K562 (cell line): ENCODE data around the gene TBRG4. TPM values are rescaled to one million over a fixed set of nuclear protein-coding genes. Genes with fewer than 3 reads are reported as not detected.

Source experiments
- ADNP ChIP-seq: fragments of 200-800 bp; sonication (Bioruptor generic); IDR thresholded peaks from 2 replicates; pipeline ENCODE4 v1.6.1; 2016; ENCODE audit warnings: missing genetic modification characterization, missing compliant biosample characterization
- BCLAF1 ChIP-seq, 2 experiments: fragments of 450-650 bp in 1 of 2; IDR thresholded peaks; 2 replicates each; pipeline ENCODE4 v1.6.1; 2011 to 2017; ENCODE audit warnings: low read depth in 2 of 2, antibody characterized with exemption in 1 of 2, borderline replicate concordance in 1 of 2, low read length in 1 of 2, mild to moderate bottlenecking in 1 of 2, mixed read lengths in 1 of 2; ENCODE audit not compliant: control insufficient read depth in 1 of 2
- HDAC3 ChIP-seq: fragments of 450-650 bp; IDR thresholded peaks from 2 replicates; pipeline ENCODE4 v1.6.1; 2018; ENCODE audit warnings: borderline replicate concordance, mild to moderate bottlenecking, moderate library complexity; ENCODE audit not compliant: partially characterized antibody
- KLF16 ChIP-seq: IDR thresholded peaks from 2 replicates; pipeline ENCODE4 v1.6.1; 2016; ENCODE audit warnings: antibody characterized with exemption
- NCOA1 ChIP-seq: fragments of 450-650 bp; IDR thresholded peaks from 2 replicates; pipeline ENCODE4 v1.6.1; 2016; ENCODE audit warnings: low read depth
- SIX5 ChIP-seq, 2 experiments: IDR thresholded peaks; 2 replicates each; pipeline ENCODE4 v1.6.1; 2011; ENCODE audit warnings: low read length in 2 of 2, borderline replicate concordance in 1 of 2, low read depth in 1 of 2, mild to moderate bottlenecking in 1 of 2, moderate library complexity in 1 of 2; ENCODE audit not compliant: insufficient read depth in 1 of 2
- ZC3H8 ChIP-seq: fragments of 450-650 bp; IDR thresholded peaks from 2 replicates; pipeline ENCODE4 v1.6.1; 2017
- polyA plus RNA-seq, 8 experiments: library from polyadenylated mRNA; depleted of rRNA in 4 of 8; stranded (reverse) in 5 of 8; unstranded in 3 of 8; fragments of >200 nt; fragmentation: Nextera tagmentation in 2 of 8; fragmentation: Illumina TruSeq in 1 of 8; extraction: Ambion mirVana in 2 of 8; extraction: Trizol in 1 of 8; gene quantifications; 2 replicates each; pipeline versions ENCODE4 v1.2.1 to v1.2.3, GENCODE V29; 2011 to 2014; ENCODE audit warnings: inconsistent platforms in 1 of 8, missing spikeins in 1 of 8
- total RNA-seq, 7 experiments: library from RNA; depleted of rRNA in 6 of 7; stranded (reverse); fragments of >200 nt in 6 of 7; fragmentation: Illumina TruSeq in 2 of 7; extraction: Trizol in 2 of 7; gene quantifications; 2 replicates each; pipeline versions ENCODE4 v1.2.1 to v1.2.3, GENCODE V29; 2011 to 2021; ENCODE audit warnings: low replicate concordance in 1 of 7
- TF ChIP-seq, protein P1 (sequence below): IDR thresholded peaks from 2 replicates; pipeline ENCODE4 v1.6.1; 2011; ENCODE audit warnings: borderline replicate concordance, low read depth, mild to moderate bottlenecking, moderate library complexity, low read length; ENCODE audit not compliant: insufficient read depth, poor library complexity, severe bottlenecking
- TF ChIP-seq, protein P2 (sequence below): sonication (generic); formaldehyde crosslinking; IDR thresholded peaks from 2 replicates; pipeline ENCODE4 v1.8.1; 2023; ENCODE audit warnings: mild to moderate bottlenecking, missing genetic modification reagents, moderate library complexity
- TF ChIP-seq, protein P3 (sequence below), 2 experiments: fragments of 450-650 bp; formaldehyde crosslinking in 1 of 2; IDR thresholded peaks; 2 replicates each; pipeline versions ENCODE4 v1.4.0 to v1.6.1; 2014 to 2020; ENCODE audit warnings: mild to moderate bottlenecking in 2 of 2, borderline replicate concordance in 1 of 2, low read depth in 1 of 2

The TBRG4 gene
- total and polyA plus RNA-seq, 9 of the 15 experiments (the other 6 are each of a cell fraction or from before 2014, with no cell fraction given) = 11.2 to 322 (median 216) TPM

DNA sequence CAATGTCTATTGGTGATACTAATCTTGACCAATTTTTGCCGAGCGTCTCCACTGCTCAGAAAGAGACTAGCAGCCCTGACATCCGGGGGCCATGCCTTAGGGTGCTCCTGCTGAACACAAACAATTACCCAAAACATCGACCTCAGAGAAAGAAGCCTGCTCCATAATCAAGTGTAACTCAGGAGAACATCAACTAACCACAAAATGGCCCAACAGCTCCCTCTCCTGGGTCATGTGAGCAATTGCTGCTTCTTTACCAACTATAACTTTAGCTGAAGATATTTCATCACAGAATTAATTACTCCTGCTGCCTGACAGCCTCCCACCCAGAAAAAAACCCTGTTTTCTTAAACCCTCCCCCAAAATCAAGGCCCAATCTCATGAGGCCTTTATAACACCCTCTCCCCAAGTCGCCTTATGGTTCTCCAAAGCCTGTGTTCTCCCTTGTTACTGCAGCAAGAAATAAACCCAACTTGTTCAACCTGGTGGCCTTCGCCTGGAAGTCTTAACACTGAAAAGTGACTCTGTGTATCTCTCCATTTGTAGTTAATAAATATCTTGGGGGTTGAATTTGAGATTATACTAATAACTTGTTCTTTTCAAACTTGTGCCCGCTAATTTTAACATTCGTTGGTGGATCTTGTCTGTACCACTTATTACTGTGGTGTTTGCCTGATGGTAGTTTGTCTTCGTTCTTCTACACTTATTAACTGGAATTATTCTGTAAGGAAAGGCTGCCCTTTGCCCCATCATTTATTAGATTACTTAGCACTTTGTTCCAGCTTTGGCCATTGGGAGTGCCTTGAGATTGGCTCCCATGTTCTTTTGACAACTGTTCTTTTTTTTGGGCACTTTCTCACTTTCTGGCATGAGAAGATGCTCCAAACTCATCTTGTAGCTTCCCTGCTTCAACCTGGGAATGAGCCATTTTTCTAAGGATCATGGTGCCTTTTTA is 24.9 kb upstream of the TBRG4 start (continued):
- TF ChIP-seq, protein P1, sequence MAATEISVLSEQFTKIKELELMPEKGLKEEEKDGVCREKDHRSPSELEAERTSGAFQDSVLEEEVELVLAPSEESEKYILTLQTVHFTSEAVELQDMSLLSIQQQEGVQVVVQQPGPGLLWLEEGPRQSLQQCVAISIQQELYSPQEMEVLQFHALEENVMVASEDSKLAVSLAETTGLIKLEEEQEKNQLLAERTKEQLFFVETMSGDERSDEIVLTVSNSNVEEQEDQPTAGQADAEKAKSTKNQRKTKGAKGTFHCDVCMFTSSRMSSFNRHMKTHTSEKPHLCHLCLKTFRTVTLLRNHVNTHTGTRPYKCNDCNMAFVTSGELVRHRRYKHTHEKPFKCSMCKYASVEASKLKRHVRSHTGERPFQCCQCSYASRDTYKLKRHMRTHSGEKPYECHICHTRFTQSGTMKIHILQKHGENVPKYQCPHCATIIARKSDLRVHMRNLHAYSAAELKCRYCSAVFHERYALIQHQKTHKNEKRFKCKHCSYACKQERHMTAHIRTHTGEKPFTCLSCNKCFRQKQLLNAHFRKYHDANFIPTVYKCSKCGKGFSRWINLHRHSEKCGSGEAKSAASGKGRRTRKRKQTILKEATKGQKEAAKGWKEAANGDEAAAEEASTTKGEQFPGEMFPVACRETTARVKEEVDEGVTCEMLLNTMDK = no peak
- TF ChIP-seq, protein P2, sequence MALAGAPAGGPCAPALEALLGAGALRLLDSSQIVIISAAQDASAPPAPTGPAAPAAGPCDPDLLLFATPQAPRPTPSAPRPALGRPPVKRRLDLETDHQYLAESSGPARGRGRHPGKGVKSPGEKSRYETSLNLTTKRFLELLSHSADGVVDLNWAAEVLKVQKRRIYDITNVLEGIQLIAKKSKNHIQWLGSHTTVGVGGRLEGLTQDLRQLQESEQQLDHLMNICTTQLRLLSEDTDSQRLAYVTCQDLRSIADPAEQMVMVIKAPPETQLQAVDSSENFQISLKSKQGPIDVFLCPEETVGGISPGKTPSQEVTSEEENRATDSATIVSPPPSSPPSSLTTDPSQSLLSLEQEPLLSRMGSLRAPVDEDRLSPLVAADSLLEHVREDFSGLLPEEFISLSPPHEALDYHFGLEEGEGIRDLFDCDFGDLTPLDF (CRISPR knock-in tag) = no peak
- TF ChIP-seq KLF16 (0 out of 2 replicates have a peak, but pooled peaks have one; percentile 28), BCLAF1 (IDR thresholded peaks at IDR 0.05; ENCODE audit: borderline replicate concordance in 1 of 2, control insufficient read depth in 1 of 2, low read depth in 2 of 2, low read length in 1 of 2) (no peak), ADNP (no peak), ZC3H8 (no peak), SIX5 (IDR thresholded peaks at IDR 0.05; ENCODE audit: borderline replicate concordance in 1 of 2, insufficient read depth in 1 of 2, low read depth in 1 of 2, low read length in 2 of 2) (no peak), NCOA1 (no peak), HDAC3 (no peak)
- TF ChIP-seq, protein P3, sequence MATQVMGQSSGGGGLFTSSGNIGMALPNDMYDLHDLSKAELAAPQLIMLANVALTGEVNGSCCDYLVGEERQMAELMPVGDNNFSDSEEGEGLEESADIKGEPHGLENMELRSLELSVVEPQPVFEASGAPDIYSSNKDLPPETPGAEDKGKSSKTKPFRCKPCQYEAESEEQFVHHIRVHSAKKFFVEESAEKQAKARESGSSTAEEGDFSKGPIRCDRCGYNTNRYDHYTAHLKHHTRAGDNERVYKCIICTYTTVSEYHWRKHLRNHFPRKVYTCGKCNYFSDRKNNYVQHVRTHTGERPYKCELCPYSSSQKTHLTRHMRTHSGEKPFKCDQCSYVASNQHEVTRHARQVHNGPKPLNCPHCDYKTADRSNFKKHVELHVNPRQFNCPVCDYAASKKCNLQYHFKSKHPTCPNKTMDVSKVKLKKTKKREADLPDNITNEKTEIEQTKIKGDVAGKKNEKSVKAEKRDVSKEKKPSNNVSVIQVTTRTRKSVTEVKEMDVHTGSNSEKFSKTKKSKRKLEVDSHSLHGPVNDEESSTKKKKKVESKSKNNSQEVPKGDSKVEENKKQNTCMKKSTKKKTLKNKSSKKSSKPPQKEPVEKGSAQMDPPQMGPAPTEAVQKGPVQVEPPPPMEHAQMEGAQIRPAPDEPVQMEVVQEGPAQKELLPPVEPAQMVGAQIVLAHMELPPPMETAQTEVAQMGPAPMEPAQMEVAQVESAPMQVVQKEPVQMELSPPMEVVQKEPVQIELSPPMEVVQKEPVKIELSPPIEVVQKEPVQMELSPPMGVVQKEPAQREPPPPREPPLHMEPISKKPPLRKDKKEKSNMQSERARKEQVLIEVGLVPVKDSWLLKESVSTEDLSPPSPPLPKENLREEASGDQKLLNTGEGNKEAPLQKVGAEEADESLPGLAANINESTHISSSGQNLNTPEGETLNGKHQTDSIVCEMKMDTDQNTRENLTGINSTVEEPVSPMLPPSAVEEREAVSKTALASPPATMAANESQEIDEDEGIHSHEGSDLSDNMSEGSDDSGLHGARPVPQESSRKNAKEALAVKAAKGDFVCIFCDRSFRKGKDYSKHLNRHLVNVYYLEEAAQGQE (IDR thresholded peaks at IDR 0.05; ENCODE audit: borderline replicate concordance) = peak; percentile 88
- TF ChIP-seq, protein P3 (CRISPR knock-in tag; IDR thresholded peaks at IDR 0.05; ENCODE audit: low read depth) = no peak
